Smooth muscle cell (in vitro differentiated cells): Measurements from ENCODE around the gene PPP3CA. TPM values are rescaled to one million over a fixed set of nuclear protein-coding genes. Genes with fewer than 3 reads are reported as not detected.

ENCODE experiments used
- DNase-seq: peaks from one replicate; lab custom pipeline; 2025; ENCODE audit not compliant: unreplicated experiment; lab: John Stamatoyannopoulos, UW
- H2AFZ ChIP-seq: fragments of 200-600 bp; sonication (generic); 2 replicates; pipeline ENCODE4 v1.6.0; 2016; ENCODE audit warnings: antibody characterized with exemption, low read depth, mild to moderate bottlenecking
- H3F3A ChIP-seq: fragments of 200-600 bp; sonication (generic); 2 replicates; pipeline ENCODE4 v1.6.0; 2017; ENCODE audit warnings: antibody characterized with exemption, low read depth
- H3K27ac ChIP-seq: fragments of 200-600 bp; sonication (generic); 2 replicates; pipeline ENCODE4 v1.5.1; 2016; ENCODE audit warnings: low read depth, mild to moderate bottlenecking
- H3K27me3 ChIP-seq: fragments of 200-600 bp; sonication (generic); 2 replicates; pipeline ENCODE4 v1.6.1; 2016; ENCODE audit warnings: low read depth, mild to moderate bottlenecking
- H3K36me3 ChIP-seq: fragments of 200-600 bp; sonication (generic); 2 replicates; pipeline ENCODE4 v1.5.1; 2016; ENCODE audit warnings: low read depth
- H3K4me1 ChIP-seq: fragments of 200-600 bp; sonication (generic); 2 replicates; pipeline ENCODE4 v1.5.1; 2016; ENCODE audit warnings: low read depth
- H3K4me2 ChIP-seq: fragments of 200-600 bp; sonication (generic); 2 replicates; pipeline ENCODE4 v1.6.0; 2016; ENCODE audit warnings: mild to moderate bottlenecking
- H3K4me3 ChIP-seq: fragments of 200-600 bp; sonication (generic); 2 replicates; pipeline ENCODE4 v1.5.1; 2016; ENCODE audit warnings: mild to moderate bottlenecking
- H3K79me2 ChIP-seq: fragments of 200-600 bp; sonication (generic); 2 replicates; pipeline ENCODE4 v1.6.0; 2016; ENCODE audit warnings: low read depth, mild to moderate bottlenecking
- H3K9ac ChIP-seq: fragments of 200-600 bp; sonication (generic); 2 replicates; pipeline ENCODE4 v1.6.0; 2016; ENCODE audit warnings: low read depth
- H3K9me3 ChIP-seq: fragments of 200-600 bp; sonication (generic); replicated peaks from 2 replicates; pipeline ENCODE4 v1.5.1; 2016; ENCODE audit warnings: low read depth
- H4K20me1 ChIP-seq: fragments of 200-600 bp; sonication (generic); 2 replicates; pipeline ENCODE4 v1.6.0; 2016; ENCODE audit warnings: low read depth
- CTCF ChIP-seq: fragments of 200-600 bp; sonication (generic); IDR thresholded peaks from 2 replicates; pipeline ENCODE4 v1.5.1; 2017; ENCODE audit warnings: borderline replicate concordance, mild to moderate bottlenecking, antibody characterized with exemption; ENCODE audit not compliant: insufficient read depth, poor library complexity, severe bottlenecking
- WGBS: methylation state at CpG from one replicate; pipeline ENCODE4 v1.1.7; 2016; ENCODE audit warnings: low lambda C conversion rate; 5-methylcytosine and 5-hydroxymethylcytosine counted together
- polyA plus RNA-seq: library from polyadenylated mRNA; unstranded; fragments of >200 nt; fragmentation: Nextera tagmentation; extraction: Ambion mirVana; gene quantifications from 2 replicates; pipeline ENCODE4 v1.2.1, GENCODE V29; 2016
- total RNA-seq: library from RNA; depleted of rRNA; stranded (reverse); fragments of >200 nt; gene quantifications from 2 replicates; pipeline ENCODE4 v1.2.3, GENCODE V29; 2014

Gene PPP3CA
- total and polyA plus RNA-seq, 2 experiments from 2014 or later = 16.2 to 96.1 TPM

GRCh38 chr4:101198682-101199339 lies 148.5 kb downstream of the PPP3CA start:
- Histone ChIP-seq H2AFZ (no peak overlapping the region), H3K9ac (no peak overlapping the region), H3K27me3 (no peaks in the 10 kb centered on the region), H4K20me1 (peaks cover 73% of the 10 kb centered on the region), H3F3A (peaks cover 3% of the 10 kb centered on the region), H3K4me1 (no peaks in the 10 kb centered on the region), H3K36me3 (no peaks in the 10 kb centered on the region), H3K9me3 (no peaks in the 10 kb centered on the region), H3K4me2 (no peak overlapping the region), H3K27ac (no peak overlapping the region), H3K4me3 (no peak overlapping the region), H3K79me2 (peaks cover 74% of the 10 kb centered on the region)
- DNase-seq = no peak
- TF ChIP-seq CTCF = no peak
- WGBS = 85% methylated on average over 4 of the region's 4 CpGs

- no peaks in the 10 kb centered on the region for H3K27me3 ChIP-seq
- H3K4me1 ChIP-seq = no peaks in the 10 kb centered on the region
- H3K27ac ChIP-seq = no peak overlapping the region
- H3K9me3 ChIP-seq = no peaks in the 10 kb centered on the region
- TF ChIP-seq CTCF = no peak
- no peak overlapping the region for H3K4me2 ChIP-seq
- DNase-seq = no peak
- no peak overlapping the region for H3K9ac ChIP-seq
- H3K79me2 ChIP-seq = peaks cover 70% of the 10 kb centered on the region
- H3K36me3 ChIP-seq = no peaks in the 10 kb centered on the region
- no peak overlapping the region for H2AFZ ChIP-seq
- H4K20me1 ChIP-seq = peaks cover 65% of the 10 kb centered on the region
- WGBS = over 99% methylated on average over 4 of the region's 4 CpGs
- H3K4me3 ChIP-seq = no peak overlapping the region
- peaks cover 5% of the 10 kb centered on the region for H3F3A ChIP-seq
Observed at GRCh38 chr4:101197350-101197749, 150.0 kb downstream of the PPP3CA start.

- Histone ChIP-seq H2AFZ (no peak overlapping the region), H3K9me3 (no peaks in the 10 kb centered on the region), H3K4me2 (peak overlapping the region; percentile 12), H3K4me3 (no peak overlapping the region), H3K36me3 (no peaks in the 10 kb centered on the region), H3K27me3 (no peaks in the 10 kb centered on the region), H4K20me1 (peaks cover 44% of the 10 kb centered on the region), H3K9ac (no peak overlapping the region), H3K27ac (peak overlapping the region; percentile 39), H3F3A (peaks cover 4% of the 10 kb centered on the region), H3K4me1 (peaks cover 8% of the 10 kb centered on the region), H3K79me2 (peaks cover 71% of the 10 kb centered on the region)
- TF ChIP-seq CTCF = no peak
- DNase-seq = no peak
Observed at GRCh38 chr4:101192244-101192643, 155.1 kb downstream of the PPP3CA start.
